ENCODE data around the gene RYR1. TPM values are rescaled to one million over a fixed set of nuclear protein-coding genes. Genes with fewer than 3 reads are reported as not detected.
"Not testable (repeated sequence)": the region's sequence is repeated elsewhere in the genome, so short reads cannot be mapped to it uniquely, and the experiment has no call there.

RYR1 gene
- polyA plus RNA-seq, 4 donors: 4.0 to 11.9 (median 4.9) TPM

DNA sequence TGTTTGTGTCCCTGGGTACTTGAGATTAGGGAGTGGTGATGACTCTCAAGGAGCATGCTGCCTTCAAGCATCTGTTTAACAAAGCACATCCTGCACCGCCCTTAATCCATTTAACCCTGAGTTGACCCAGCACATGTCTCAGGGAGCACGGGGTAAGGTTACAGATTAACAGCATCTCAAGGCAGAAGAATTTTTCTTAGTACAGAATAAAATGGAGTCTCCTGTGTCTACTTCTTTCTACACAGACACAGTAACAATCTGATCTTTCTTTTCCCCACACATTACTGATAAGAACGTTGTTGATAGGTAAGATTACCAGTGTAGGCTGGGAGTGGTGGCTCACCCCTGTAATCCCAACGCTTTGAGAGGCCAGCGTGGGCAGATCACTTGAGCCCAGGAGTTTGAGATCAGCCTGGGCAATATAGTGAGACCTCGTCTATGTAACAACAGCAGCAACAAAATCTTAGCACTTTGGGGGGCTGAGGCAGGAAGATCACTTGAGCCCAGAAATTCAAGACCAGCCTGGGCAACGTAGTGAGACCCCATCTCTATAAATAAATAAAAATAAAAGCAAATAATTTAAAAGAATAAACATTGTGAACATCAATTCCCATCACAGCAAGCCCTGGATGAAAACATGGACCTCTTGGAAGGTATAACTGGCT, 198.5 kb downstream of the RYR1 start:
- DNase-seq (ENCODE audit: low read depth in 4 of 4, low spot score in 3 of 4): not testable (repeated sequence)

DNA sequence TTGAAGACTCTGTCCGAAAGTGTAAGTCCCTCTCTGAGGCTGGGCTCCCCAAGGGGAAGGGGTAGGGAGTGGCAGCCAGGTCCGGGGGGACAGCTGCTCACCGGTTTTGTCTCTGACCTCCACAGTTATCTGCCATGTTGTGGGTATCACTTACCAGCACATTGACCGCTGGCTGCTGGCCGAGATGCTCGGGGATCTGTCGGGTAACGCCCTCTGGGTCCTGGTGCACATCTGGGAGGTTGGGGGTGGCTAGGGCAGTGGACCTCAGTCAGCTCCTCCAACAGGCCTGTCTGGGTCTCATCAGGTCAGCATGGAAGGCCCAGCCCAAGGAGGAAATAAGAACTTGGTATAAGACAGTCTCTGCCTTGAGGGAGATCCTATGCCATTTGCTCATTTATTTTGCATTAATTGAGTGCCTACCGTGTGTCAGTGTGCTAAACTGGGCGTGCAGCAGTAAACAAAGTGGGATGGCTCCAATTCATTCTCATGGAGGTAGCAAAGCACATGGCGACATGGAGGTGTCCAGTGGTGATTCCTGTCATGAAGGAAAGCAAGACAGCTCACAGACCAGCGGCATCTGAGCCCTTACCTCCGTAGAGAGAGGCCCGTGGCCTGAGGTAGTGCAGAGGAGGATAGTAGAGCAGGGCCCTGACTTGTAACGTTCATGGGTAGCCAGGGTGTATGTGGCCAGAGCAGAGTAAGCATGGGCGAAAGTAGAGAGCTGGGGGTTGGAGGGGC, 199.2 kb downstream of the RYR1 start:
- DNase-seq (ENCODE audit: low read depth in 4 of 4, low spot score in 3 of 4): no peak

DNA sequence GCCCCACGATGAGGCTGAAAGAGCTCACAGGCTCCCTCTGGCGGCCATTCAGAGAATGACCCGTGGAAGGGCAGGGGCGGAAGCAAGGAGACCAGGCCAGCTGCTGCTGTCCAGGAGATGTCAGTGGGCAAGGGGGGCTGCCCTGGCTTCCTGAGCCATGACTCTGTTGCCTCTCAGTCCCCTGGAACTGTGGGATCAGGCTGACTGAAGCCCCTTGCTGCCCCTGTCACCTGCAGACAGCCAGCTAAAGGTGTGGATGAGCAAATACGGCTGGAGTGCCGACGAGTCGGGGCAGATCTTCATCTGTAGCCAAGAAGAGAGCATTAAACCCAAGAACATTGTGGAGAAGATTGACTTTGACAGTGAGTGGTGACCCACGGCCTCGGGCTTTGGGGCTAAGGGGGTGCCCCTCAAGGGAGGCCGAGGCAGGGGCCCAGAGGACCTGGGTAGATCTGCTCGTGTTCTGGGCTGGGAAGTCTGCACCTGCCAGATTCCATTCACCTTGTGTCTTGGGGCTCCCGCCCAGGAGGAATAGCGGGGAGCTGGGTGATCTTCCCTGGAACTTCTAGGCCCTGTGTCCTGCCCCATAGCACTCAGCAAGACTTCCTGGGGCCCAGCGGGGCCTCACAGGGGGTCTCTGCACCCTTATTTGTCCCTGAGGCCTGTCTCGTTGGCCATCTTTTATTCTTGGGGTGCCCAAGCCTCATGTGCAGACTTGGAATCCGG, 201.4 kb downstream of the RYR1 start:
- no peak for DNase-seq (ENCODE audit: low read depth in 4 of 4, low spot score in 3 of 4)

DNA sequence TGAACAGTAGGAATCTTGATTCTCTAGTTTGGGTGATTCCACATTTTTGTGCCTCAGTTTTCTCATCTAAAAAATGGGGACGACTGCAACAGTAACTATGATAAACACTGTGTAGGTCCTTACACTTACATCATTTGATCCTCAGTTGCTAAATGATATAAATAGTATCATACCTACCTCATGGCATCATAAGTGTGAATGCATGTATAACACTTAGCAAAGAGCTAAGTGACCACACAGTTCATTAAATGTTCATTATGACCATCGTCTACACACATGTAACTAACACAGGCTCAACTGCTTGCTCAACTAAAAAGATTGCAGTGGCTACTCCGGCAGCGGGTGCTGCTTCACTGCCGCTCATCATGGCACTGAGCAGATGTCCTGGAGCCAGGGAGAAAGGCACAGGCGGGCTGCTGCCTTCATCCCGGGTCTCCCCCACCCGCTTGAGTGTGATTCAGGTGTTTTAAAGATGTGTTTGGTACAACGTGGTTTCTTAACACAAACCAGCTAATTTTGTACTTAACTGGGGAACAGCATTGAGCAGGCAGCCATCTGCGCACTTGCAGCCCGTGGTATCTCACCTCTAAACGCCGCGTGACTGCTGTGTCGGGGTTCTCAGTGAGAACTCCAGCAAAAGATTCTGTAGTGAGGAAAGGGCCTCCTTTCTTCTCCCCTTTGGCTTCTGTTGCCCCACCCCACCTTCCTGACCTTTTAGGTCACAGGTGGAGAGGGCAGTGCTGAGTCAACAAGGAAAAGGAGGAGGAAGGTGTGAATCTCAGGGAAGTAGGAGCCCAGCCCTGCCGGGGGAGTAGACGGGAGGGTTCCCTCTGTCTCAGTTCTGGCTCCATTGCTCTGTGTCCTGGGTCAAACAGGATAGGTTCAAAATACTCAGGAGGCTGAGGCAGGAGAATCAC, 202.2 kb downstream of the RYR1 start:
- DNase-seq (ENCODE audit: low read depth in 4 of 4, low spot score in 3 of 4): no peak

Other genes with a start within 250 kb of the RYR1 start
- gene DPF1, start 209.5 kb upstream of the RYR1 start, polyA plus RNA-seq (ENCODE audit: insufficient read length in 4 of 4): 1 to 10 TPM; 1.6 to 3.3 (median 1.7) TPM
- 1 to 10 TPM; 4.8 to 8.3 (median 6.4) TPM for gene PPP1R14A, start 177.3 kb upstream of the RYR1 start, polyA plus RNA-seq (ENCODE audit: insufficient read length in 4 of 4)
- 100 to 1,000 TPM in 3 of 4 donors, 10 to 100 TPM in 1; 63.5 to 344 (median 297) TPM for gene SPINT2, start 169.1 kb upstream of the RYR1 start, polyA plus RNA-seq (ENCODE audit: insufficient read length in 4 of 4)
- 10 to 100 TPM in 2 of 4 donors, 1 to 10 TPM in 2; 7.1 to 20.6 (median 11.5) TPM for gene C19orf33, start 129.4 kb upstream of the RYR1 start, polyA plus RNA-seq (ENCODE audit: insufficient read length in 4 of 4)
- 10 to 100 TPM; 28.3 to 40.9 (median 32.1) TPM for gene YIF1B, start 117.7 kb upstream of the RYR1 start, polyA plus RNA-seq (ENCODE audit: insufficient read length in 4 of 4)
- 1 to 10 TPM; 2.5 to 3.9 (median 3.0) TPM for gene KCNK6, start 113.8 kb upstream of the RYR1 start, polyA plus RNA-seq (ENCODE audit: insufficient read length in 4 of 4)
- 1 to 10 TPM; 3.7 to 8.5 (median 5.2) TPM for gene CATSPERG, start 97.9 kb upstream of the RYR1 start, polyA plus RNA-seq (ENCODE audit: insufficient read length in 4 of 4)
- gene PSMD8, start 59.1 kb upstream of the RYR1 start, polyA plus RNA-seq (ENCODE audit: insufficient read length in 4 of 4): 100 to 1,000 TPM; 124 to 168 (median 161) TPM
- under 1 TPM; 0.19 to 0.92 (median 0.56) TPM for gene GGN, start 45.7 kb upstream of the RYR1 start, polyA plus RNA-seq (ENCODE audit: insufficient read length in 4 of 4)
- gene SPRED3, start 45.0 kb upstream of the RYR1 start, polyA plus RNA-seq (ENCODE audit: insufficient read length in 4 of 4): 1 to 10 TPM in 3 of 4 donors, under 1 TPM in 1; 0.63 to 1.8 (median 1.2) TPM
- 10 to 100 TPM; 10.4 to 23.6 (median 14.2) TPM for gene FAM98C, start 30.6 kb upstream of the RYR1 start, polyA plus RNA-seq (ENCODE audit: insufficient read length in 4 of 4)
- gene RASGRP4, start 7.5 kb upstream of the RYR1 start, polyA plus RNA-seq (ENCODE audit: insufficient read length in 4 of 4): 1 to 10 TPM in 2 of 4 donors, under 1 TPM in 2; 0.75 to 1.8 (median 0.99) TPM
- 1 to 10 TPM; 2.0 to 4.2 (median 3.1) TPM for gene MAP4K1, start 184.3 kb downstream of the RYR1 start, polyA plus RNA-seq (ENCODE audit: insufficient read length in 4 of 4)
- 100 to 1,000 TPM; 209 to 326 (median 302) TPM for gene EIF3K, start 185.5 kb downstream of the RYR1 start, polyA plus RNA-seq (ENCODE audit: insufficient read length in 4 of 4)
- 100 to 1,000 TPM; 470 to 694 (median 623) TPM for gene ACTN4, start 214.0 kb downstream of the RYR1 start, polyA plus RNA-seq (ENCODE audit: insufficient read length in 4 of 4)

Data from left renal pelvis (tissue), 4 donors.